Head of caudate nucleus (tissue), 42 donors: Measurements from ENCODE around the gene IRF1.

ENCODE experiments used
- DNase-seq, 42 donors: peaks; one replicate each; pipeline versions ENCODE4 v3.0.0 to v3.0.0-alpha.2; 2020 to 2021; ENCODE audit warnings: mixed read lengths in 7 of 42
- intact Hi-C: fragments of 100-400 bp; cut with DNase I; formaldehyde crosslinking; loops from one replicate; pipeline ENCODE4 v1.15.0; 2022

The IRF1 gene

DNA sequence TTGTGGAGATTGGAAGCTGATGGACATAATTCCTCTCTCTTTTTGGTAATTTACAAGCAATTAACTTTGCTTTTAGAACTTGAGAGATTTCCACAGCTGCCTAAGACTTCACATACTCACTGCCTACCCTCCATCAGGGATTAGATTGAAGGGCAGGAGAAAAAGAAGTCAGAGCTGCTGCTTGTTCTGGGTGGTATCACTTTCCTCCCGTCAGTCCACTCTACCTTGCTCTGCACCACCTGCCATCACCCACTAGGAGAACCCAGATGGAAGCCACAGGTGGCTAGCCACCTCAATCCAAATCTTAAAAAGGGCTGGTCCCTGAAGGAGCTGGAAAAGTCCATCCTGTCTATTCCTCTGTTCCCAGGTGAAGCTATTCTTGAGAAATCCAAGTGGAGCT lies 10.5 kb downstream of the IRF1 start:
- DNase-seq: no peak
- intact Hi-C loops: no loop called here

DNA sequence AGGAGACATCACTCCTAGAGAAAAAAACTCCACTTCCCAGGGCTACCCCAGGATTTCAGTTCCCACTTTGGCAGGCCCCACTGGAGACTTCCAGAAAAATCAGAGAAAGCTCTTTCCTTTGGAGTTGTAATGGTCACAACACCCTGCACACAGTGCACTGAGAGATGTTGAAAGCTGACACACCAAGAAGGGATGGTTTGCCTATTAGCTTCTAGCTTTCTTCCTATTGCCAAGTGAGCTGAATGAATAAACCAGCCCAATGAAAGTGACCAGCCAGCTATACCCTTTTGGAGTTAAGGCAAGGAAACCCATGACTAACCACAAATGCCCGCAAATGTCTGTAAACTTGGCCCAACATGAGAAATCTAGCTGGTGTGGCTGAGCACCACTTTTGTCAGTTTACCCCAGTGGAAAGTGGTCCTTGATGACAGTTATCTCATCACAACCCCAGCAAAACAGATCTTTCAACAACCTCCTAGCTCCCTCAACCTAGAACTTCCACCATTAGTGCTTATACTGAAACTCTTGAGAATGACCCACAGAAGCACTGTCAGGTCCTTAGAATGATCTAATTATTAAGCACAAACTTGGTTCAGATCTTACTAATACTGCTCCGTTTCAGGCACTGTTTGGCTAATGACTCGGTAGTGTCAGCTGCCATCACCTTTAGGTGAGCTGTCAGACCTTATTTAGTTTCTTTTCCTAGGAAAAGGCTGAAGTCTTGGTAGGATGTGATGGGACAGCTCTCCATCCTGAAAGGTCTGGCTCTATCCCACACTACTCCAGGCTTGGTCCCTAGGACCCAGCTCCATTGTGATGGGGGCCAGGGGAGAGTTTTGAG lies 11.2 kb downstream of the IRF1 start:
- intact Hi-C loops: no loop called here
- no peak for DNase-seq

DNA sequence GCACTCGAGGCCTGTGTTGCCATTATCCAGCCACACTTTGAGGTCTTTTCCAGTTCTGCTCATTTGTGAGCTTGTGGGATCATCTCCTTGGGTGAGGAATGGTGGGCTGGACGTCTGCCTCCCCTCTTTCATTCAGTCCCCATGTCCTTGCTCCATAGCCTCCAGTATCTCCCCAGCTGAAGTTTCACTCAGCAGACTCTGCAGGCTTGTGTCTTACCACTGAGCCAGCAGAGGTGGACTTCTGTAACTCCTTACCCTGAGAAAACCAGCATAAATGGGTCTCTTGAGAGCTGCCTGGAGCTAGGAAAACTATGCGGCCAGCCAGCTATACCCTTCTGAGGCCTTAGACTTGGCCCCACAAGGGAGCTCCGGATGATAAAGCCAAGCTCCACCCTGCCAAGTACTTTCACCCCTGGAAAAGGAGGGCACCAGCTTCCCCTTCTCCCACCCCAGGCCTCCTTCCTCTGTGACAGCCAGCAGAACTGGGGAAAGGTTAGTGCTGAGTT lies 12.2 kb downstream of the IRF1 start:
- intact Hi-C loops: no loop called here

DNA sequence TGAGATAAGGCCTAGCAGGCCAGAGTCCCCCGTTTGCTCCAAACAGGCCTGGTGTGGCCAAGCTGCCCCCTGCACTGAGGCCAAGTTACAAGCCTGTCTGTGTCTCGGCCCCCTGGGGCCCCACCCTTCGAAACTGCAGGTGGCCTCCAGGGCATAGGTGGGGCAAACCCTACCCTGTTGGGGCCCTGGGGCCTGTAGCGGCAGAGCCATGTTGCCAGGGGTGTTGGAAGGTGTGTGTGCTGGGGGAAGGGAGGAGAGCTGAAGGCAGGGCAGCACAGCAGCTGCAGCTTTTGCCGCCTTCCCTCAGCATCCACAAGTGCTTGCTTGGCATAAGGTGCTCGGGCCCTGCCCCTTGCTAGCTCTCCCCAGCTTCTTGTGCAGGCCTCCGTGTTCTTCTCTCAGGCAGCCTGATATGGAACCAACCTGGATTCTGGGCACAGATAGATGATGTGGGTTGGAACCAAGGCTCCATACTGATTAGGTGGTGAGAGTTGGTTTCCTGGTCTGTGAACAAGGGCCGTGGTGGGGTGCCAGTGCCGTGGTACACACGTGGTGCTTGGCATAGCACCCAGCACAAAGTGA lies 12.7 kb downstream of the IRF1 start:
- intact Hi-C loops: no loop called here
- DNase-seq: no peak

More for the DNA sequence above, 12.2 kb downstream of the IRF1 start:
- DNase-seq: no peak

DNA sequence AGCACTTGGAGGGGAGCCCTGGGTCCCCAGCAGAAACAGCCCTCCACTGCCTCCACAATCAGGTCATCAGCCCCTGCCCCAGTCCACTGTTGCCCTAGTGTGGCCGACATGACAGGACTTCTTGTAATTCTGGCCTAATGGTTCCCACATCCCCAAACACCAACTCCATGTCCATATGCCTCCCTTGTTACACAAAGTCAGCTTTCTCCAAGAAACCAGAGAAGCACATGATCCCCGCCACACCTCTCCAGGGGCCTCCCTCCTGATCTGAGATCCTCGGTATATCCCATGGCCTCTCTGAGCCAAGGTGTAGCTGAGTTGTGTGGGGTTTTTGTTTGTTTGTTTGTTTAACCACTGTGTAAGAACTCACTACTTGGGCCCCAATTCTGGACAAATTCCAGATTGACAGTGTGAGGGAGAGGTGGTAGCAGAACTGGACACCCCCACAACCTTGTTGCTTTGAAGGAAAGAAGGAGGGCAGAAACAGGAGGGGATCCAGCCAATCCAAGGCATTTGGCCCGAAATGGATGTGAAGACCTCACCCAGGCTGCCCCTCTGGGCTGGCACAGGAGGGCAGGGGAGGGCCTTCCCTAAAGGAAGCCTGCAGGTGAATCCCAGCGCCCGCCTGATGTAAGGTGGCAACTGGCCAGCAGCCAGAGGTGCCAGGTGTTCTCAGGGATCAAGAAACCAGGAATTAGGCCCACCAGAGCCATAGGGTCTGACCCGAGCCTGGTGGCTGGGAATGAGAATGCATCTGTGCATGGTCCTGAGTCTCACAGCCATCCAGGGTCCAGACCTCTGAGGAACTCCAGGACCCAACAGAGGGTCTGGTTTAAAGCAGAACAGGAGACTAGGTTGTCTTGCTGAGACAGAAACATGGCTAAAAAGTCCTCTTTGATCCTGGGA lies 13.4 kb downstream of the IRF1 start:
- intact Hi-C loops: no loop called here
- peak in 1 of 42 donors; percentile 14 for DNase-seq

DNA sequence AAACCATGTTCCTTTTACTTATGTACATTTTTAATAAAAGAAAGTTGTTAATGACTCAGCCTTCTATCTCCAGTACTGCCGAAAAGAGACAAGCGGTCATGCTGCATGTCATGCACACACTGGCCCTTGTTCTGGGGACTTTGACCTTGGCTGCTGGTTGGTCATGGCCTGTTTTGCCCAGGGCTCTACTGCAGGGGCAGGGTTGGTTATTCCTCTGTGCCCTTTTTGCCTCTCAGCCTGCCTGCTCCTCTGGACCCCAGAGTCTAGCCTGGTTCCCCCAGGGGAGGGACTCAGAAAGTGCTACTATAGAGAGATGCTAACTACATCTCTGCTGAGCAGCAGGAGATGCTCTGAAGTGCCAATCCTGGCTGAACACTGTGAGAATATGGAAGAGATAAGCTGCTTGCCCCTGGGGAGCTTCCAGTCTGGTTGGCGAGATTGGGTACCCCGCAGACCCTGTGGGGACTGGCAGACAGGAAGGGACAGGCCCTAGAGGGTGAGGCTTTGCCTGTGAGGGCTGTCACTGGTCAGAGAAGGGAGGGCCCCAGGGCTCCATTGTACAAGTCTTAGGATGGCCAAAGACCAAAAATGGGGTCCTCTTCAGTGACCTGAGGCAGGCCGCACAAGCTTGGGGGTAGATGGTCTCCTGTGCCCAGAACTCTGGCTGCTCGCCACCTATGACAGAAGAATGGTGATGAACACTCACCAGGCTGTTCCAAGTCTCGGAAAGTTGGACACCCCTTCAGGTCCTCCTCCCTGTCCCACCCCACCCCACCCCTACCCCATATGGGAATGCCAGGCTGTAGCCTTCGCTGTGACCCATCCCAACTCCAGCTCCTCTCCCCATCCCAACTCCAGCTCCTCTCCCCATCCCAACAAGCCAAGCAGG lies 14.3 kb downstream of the IRF1 start:
- peak in 1 of 42 donors; percentile 22 for DNase-seq
- intact Hi-C loops: no loop called here

DNA sequence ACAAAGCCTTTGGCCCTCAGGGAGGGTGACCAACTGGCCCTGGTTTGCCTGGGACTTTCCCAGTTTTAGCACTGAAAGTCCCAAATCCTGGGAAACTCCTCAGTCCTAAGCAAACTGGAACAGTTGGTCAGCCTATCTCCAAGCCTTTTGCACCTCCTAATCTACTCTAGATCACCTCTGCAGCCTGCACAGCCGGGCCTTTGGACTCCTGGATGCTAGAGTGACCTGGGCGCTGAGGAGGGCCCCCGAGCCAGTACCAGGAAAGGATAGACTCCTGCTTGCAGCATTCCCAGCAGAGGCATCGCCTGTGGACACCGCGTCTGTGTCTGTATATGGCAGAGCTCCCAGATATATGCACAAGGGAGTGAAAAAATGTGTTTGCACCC lies 15.1 kb downstream of the IRF1 start:
- intact Hi-C loops: no loop called here
- peak in 2 of 42 donors; percentile 14 to 25 for DNase-seq

DNA sequence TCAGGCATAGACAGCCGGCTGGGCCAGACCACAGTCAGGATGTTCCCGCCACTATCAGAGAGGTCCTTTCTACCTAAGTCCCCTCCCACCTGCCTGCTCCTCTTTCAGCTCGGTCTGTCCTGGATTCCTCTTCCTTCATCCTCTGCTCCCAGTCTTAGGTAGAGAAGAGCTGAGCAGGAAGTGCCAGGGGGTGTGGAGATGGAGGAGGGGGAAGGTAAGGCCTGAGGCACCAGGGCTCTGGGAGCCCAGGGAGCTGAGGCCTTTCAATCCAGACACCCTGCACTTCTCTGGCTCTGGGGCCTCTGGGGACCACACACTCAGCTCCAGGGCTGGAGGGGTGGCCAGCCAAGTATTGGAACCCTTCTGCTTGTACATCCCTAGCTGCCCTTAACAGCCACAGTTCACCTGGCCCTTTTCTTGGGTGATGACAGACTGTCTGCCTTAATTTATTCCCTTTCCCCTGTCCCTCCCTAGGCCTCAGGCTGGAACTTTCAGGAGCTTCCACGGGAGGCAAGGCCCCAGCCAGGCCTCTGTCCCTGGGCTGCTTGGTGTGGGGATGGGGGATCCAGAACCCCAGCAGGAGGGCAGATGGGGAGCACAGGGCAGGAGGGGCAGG lies 15.6 kb downstream of the IRF1 start:
- intact Hi-C loops: no loop called here
- DNase-seq: peak in 2 of 42 donors; percentile 4 to 10

DNA sequence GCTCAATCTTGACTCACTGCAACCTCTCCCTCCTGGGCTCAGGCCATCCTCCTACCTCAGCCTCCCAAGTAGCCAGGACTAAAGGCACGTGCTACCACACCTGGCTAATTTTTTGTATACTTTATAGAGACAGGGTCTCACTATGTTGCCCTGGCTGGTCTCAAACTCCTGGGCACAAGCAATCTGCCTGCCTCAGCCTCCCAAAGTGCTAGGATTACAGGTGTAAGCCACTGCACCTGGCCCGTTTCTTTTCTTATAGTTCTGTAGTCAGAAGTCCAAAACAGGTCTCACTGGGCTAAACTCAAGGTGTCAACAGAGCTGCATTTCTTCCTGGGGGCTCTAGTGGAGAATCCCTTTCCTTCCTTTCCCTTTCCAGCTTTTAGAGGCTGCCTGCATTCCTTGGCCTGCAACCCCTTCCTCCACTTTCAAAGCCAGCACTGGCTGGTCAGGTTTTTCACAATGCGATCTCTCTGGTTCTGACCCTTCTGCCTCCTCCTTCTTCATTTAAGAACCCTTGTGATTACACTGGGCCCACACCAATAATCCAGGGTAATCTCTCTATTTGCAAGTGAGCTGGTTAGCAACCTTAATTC lies 16.3 kb downstream of the IRF1 start:
- DNase-seq: peak in 2 of 42 donors; percentile 2 to 12
- intact Hi-C loops: no loop called here

DNA sequence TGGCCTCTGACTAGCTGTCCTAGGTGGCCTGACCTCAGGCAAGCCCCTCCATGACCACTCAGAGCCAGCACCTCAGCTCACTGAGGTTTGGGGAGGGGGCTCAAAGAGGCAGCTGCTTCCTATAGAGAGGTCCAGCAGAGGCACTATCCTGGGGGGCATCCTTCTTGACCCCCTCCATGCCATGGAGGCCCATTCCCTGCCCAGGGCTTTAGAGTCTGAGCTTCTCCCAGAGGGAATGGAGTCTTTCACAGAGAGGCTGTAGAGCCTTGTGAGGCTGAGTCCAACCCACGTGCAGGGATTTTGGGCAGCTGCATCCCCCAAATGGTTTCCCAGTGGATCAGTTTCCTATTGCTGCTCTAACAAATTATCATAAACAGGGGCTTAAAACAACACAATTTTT lies 16.9 kb downstream of the IRF1 start:
- DNase-seq: peak in 1 of 42 donors; percentile 17
- intact Hi-C loops: no loop called here

DNA sequence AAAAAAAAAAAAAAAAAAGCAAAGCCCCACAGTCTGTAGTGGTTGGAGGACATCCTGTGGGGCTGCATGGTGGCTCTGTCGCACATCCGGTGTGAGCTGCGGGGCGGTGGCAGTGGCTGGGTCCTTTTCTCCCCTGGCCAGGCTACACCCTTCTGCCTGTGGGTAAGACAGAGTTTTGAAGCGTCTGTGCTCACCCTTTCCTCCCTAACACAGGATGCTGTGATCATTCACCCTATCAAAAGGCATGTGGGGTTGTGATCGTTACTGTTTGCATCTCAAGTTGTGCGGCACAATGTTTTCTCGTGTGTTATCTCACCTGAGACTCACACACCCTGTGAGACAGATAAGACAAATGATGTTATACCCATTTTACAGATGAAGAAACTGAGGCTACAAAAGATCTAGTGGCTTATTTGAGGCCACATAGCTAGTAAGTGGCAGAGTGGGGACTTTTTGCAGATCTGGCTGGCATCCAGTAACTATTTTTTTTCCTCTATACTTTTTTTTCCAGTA lies 17.5 kb downstream of the IRF1 start:
- DNase-seq: no peak
- intact Hi-C loops: no loop called here

DNA sequence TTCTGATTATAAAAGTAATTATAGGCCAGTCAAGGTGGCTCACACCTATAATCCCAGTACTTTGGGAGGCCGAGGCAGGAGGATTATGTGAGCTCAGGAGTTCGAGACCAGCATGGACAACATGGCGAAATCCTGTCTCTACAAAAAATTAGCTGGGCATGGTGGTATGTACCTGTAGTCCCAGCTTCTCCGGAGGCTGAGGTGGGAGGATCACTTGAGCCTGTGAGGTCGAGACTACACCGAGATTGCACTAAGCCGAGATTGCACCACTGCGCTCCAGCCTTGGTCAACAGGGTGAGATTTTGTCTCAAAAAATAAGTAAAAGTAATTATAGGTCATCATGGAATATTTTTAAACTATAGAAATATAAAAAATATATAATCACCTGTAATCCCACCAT lies 18.1 kb downstream of the IRF1 start:
- intact Hi-C loops: no loop called here
- no peak for DNase-seq

DNA sequence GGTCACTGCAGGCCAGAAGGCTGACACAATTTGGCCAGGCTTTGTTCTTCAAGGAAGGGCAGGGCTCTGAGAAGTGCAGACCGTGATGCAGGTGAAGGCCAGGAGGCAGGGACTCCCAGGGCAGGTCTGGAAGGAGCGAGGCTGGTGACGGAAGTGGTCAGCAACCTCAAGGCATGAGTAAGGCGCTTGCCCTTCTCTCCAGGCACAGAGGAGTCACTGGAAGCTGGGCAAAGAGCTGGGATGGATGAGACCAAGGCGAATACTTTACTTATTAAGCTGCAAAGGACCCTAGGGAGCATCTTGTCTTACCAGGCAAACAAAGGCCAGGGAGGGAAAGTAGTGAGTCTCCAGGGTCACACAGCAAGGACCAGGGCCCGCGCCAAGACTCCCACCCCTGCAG lies 18.6 kb downstream of the IRF1 start:
- DNase-seq: no peak
- intact Hi-C loops: no loop called here

DNA sequence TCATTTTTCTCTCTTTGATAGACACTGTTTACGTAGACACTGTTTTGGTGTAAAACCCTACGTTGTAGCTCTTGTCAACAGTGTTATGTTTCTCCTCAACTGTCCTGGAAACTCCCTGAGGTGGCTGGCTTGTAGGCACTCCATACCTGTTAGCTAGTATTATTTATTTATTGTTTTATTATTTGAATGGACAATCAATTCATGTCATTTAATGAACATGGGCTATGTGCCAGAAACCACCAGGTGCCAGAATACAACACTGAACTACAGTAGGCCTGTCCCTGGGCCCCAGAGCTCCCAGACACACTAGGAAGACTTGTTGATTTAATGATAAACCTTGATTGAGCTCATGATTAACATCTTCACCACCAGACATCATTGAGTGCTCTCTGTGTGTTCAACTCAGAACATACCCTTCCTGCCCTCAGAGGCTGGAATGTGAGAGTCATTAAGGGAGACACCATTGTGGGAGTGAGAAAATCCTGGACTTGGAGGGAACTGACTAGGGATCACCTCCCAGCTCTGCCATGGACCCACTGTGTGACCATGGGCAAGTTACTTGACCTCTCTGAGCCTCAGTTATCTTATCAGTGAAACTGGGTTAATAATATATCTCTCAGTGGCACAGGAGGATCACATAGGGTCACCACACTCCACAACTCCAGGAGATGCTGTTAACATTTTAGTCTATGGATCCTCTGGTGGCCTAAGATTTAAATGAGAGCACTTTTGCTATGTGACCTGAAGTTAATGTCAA lies 19.2 kb downstream of the IRF1 start:
- intact Hi-C loops: no loop called here
- no peak for DNase-seq

DNA sequence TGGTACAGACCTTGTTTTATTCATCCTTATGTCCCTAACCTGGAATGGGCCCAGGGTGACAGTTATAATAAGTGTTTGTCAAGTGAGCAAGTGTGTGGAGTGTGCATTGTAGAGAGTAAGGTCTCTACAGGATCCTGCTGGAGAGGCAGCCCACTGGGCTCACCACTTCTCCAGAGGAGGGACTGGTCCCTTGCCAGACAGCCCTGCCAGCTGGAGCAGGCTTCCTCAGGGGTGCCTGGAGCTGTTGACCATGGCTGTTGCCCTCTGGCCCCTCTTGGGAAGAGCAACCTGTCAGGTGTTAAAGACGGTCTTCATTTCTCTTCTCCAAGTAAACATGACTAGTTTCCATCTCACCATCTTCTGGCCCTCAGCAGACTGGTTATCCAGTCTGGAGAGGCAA lies 20.0 kb downstream of the IRF1 start:
- intact Hi-C loops: no loop called here
- DNase-seq: no peak

DNA sequence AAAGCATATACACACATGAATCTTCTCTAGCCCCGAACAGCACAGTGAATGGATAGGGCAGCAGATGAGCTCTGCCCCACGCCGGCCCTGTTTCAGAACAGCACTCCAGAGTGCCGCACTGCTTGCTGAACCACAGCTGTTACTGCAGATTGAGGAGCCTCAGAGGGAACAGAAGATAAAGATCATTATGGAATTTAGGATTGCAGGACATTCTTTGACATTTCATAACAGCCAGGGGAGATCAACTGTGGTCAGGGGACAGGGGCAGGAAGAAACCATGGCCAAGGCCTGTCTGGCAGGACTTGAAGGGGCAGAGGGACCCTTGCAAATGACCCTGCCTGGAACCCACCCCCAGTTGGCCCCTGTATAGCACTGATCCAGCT lies 20.6 kb downstream of the IRF1 start:
- intact Hi-C loops: no loop called here
- no peak for DNase-seq

DNA sequence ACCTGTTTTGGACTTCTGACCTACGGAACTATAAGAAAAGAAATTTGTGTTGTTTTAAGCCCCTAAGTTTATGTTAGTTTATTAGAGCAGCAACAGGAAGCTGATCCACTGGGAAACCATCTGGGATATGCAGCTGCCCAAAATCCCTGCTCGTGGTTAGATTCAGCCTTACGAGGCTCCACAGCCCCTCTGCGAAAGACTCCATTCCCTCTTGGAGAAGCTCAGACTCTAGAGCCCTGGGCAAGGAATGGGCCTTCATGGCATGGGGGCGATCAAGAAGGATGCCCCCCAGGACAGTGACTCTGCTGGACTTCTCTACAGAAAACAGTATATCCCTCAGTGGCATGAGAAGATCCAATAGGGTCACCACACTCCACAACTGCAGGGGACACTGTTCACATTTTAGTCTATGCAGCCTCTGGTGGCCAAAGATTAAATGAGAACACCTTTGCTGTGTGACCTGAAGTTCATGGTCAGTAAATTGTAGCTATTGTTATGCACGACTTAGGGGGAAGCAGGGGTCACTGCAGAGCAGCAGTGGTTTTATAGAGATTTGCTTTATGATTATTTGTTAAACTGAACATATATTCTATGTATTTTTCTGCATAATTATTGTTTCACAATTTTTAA lies 21.1 kb downstream of the IRF1 start:
- DNase-seq: no peak
- intact Hi-C loops: no loop called here
